Measurements from ENCODE around the gene ZNF324.

ZNF324 gene

DNA sequence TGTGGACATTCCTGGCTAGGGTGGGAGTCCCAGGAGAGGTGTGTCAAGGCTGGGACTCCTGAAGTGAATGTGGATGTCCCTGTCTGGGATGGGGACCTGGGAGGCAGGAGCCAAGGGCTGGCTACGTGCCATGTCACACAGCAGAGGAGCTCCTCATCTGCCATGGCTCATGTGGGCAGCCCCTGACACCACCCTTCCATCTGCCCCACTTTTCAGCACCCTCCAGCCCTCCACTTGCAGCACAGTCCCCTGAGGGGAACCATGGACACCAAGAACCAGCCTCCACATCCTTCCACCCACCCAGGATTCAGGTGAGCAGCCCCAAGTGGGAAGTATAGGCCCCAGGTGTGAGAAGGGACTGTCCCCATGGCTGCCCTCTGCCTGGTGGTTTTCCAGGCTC lies 11.0 kb downstream of the ZNF324 start:
- no peaks in the 10 kb centered on the region for H3K27me3 ChIP-seq (ENCODE audit: insufficient read depth, low read length, poor library complexity, severe bottlenecking)
- H3K79me2 ChIP-seq (ENCODE audit: insufficient read depth, low read length): no peaks in the 10 kb centered on the region
- TF ChIP-seq, protein P1, sequence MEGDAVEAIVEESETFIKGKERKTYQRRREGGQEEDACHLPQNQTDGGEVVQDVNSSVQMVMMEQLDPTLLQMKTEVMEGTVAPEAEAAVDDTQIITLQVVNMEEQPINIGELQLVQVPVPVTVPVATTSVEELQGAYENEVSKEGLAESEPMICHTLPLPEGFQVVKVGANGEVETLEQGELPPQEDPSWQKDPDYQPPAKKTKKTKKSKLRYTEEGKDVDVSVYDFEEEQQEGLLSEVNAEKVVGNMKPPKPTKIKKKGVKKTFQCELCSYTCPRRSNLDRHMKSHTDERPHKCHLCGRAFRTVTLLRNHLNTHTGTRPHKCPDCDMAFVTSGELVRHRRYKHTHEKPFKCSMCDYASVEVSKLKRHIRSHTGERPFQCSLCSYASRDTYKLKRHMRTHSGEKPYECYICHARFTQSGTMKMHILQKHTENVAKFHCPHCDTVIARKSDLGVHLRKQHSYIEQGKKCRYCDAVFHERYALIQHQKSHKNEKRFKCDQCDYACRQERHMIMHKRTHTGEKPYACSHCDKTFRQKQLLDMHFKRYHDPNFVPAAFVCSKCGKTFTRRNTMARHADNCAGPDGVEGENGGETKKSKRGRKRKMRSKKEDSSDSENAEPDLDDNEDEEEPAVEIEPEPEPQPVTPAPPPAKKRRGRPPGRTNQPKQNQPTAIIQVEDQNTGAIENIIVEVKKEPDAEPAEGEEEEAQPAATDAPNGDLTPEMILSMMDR (conservative IDR thresholded peaks at IDR 0.05; ENCODE audit: low read length): no peak
- TF ChIP-seq EZH2phosphoT487 (IDR thresholded peaks at IDR 0.05; ENCODE audit: borderline replicate concordance): no peak
- H4K20me1 ChIP-seq (ENCODE audit: insufficient read depth, low read length, poor library complexity, severe bottlenecking): no peaks in the 10 kb centered on the region
- no peaks in the 10 kb centered on the region for H3F3A ChIP-seq (ENCODE audit: low read depth)
- peak overlapping the region; percentile 83 for H3K4me2 ChIP-seq (ENCODE audit: low read depth, low read length, poor library complexity, severe bottlenecking)
- no peak overlapping the region for H2AFZ ChIP-seq (ENCODE audit: low read length)
- H3K9ac ChIP-seq (ENCODE audit: low read depth, low read length, poor library complexity, severe bottlenecking): peak overlapping the region; percentile 88
- H3K4me1 ChIP-seq (ENCODE audit: insufficient read depth, low read length, poor library complexity, severe bottlenecking): peaks cover 24% of the 10 kb centered on the region
- no peaks in the 10 kb centered on the region for H3K9me2 ChIP-seq (replicated peaks; ENCODE audit: low read depth, low read length)
- peaks cover 2% of the 10 kb centered on the region; the same call in 1 of the 2 replicates for H3K36me3 ChIP-seq (ENCODE audit: insufficient read depth, low read length)
- no peaks in the 10 kb centered on the region for H3K9me3 ChIP-seq (ENCODE audit: insufficient read depth, low read depth, low read length)
- H3K4me3 ChIP-seq (ENCODE audit: low read length, poor library complexity, severe bottlenecking): no peak overlapping the region

DNA sequence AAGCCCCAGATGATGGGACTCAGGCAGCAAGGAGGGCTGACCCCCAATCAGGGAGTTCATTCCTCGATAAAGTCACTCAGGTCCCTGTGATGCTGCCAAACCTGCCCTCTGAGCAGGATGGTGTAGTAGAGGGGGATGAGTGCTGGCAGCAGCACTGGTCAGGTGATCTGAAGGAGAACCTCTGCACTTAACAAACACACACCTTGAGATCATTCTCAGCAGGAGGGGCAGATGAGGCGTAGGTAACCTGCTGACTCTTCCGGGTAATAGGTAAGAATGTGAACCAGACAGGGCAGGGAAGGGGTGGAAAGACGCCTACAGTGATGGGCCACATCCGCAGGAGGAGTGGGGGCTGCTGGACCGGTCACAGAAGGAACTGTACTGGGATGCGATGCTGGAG lies 12.4 kb downstream of the ZNF324 start:
- Histone ChIP-seq H3K9me2 (replicated peaks; ENCODE audit: low read depth, low read length) (no peaks in the 10 kb centered on the region), H2AFZ (ENCODE audit: low read length) (no peak overlapping the region), H3K4me1 (ENCODE audit: insufficient read depth, low read length, poor library complexity, severe bottlenecking) (peaks cover 24% of the 10 kb centered on the region), H3K36me3 (ENCODE audit: insufficient read depth, low read length) (no peaks in the 10 kb centered on the region), H3F3A (ENCODE audit: low read depth) (no peaks in the 10 kb centered on the region), H3K27me3 (ENCODE audit: insufficient read depth, low read length, poor library complexity, severe bottlenecking) (no peaks in the 10 kb centered on the region), H3K9me3 (ENCODE audit: insufficient read depth, low read depth, low read length) (no peaks in the 10 kb centered on the region), H3K79me2 (ENCODE audit: insufficient read depth, low read length) (no peaks in the 10 kb centered on the region), H3K4me2 (ENCODE audit: low read depth, low read length, poor library complexity, severe bottlenecking) (no peak overlapping the region), H4K20me1 (ENCODE audit: insufficient read depth, low read length, poor library complexity, severe bottlenecking) (no peaks in the 10 kb centered on the region), H3K4me3 (ENCODE audit: low read length, poor library complexity, severe bottlenecking) (no peak overlapping the region), H3K9ac (ENCODE audit: low read depth, low read length, poor library complexity, severe bottlenecking) (no peak overlapping the region)
- TF ChIP-seq EZH2phosphoT487 (IDR thresholded peaks at IDR 0.05; ENCODE audit: borderline replicate concordance): no peak
- TF ChIP-seq, protein P1 (conservative IDR thresholded peaks at IDR 0.05; ENCODE audit: low read length): no peak

DNA sequence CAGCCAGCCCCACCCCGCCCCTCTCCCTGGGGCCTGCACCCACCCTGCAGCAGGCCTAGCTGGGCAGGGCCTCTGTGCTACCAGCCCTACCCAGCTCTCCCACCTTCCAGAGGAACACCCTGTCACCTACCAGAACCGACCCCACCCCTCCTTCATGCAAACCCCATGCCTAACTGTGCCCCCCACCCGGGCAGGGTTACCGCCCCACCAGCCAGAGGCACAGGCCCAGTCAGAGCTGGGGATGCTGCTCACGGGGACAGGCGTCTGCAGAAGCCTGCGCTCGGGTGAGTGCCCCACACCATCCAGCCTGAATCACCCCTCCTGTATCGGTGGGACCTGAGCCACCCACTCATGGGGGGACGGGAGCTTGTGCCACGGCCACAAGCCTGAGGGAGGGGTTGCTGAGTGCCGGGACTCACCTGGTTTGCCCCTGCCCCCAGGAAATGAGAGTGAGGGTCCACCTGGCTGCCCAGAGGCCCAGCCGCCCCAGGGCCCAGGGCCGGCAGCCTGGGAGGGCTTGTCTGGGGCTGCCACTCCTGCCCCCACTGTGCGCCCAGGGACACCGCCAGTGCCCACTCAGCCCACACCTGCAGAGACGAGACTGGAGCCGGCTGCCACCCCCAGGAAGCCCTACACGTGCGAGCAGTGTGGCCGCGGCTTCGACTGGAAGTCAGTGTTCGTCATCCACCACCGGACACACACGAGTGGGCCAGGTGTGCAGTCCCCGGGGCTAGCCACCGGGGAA lies 13.0 kb downstream of the ZNF324 start:
- H3K79me2 ChIP-seq (ENCODE audit: insufficient read depth, low read length): no peaks in the 10 kb centered on the region
- H3K36me3 ChIP-seq (ENCODE audit: insufficient read depth, low read length): no peaks in the 10 kb centered on the region
- no peak overlapping the region for H3K4me3 ChIP-seq (ENCODE audit: low read length, poor library complexity, severe bottlenecking)
- no peaks in the 10 kb centered on the region for H3K9me3 ChIP-seq (ENCODE audit: insufficient read depth, low read depth, low read length)
- peaks cover 20% of the 10 kb centered on the region for H3K4me1 ChIP-seq (ENCODE audit: insufficient read depth, low read length, poor library complexity, severe bottlenecking)
- TF ChIP-seq EZH2phosphoT487 (IDR thresholded peaks at IDR 0.05; ENCODE audit: borderline replicate concordance): no peak
- TF ChIP-seq, protein P1 (conservative IDR thresholded peaks at IDR 0.05; ENCODE audit: low read length): no peak
- H3K9ac ChIP-seq (ENCODE audit: low read depth, low read length, poor library complexity, severe bottlenecking): no peak overlapping the region
- no peaks in the 10 kb centered on the region for H3K27me3 ChIP-seq (ENCODE audit: insufficient read depth, low read length, poor library complexity, severe bottlenecking)
- H3K9me2 ChIP-seq (replicated peaks; ENCODE audit: low read depth, low read length): no peaks in the 10 kb centered on the region
- H2AFZ ChIP-seq (ENCODE audit: low read length): no peak overlapping the region
- no peak overlapping the region for H3K4me2 ChIP-seq (ENCODE audit: low read depth, low read length, poor library complexity, severe bottlenecking)
- H4K20me1 ChIP-seq (ENCODE audit: insufficient read depth, low read length, poor library complexity, severe bottlenecking): no peaks in the 10 kb centered on the region
- no peaks in the 10 kb centered on the region for H3F3A ChIP-seq (ENCODE audit: low read depth)
